Measurements from ENCODE around the gene TNFRSF4. TPM values are rescaled to one million over a fixed set of nuclear protein-coding genes. Genes with fewer than 3 reads are reported as not detected.

TNFRSF4 gene
- total RNA-seq, 2 experiments from 2014 or later: 44.1 to 52.8 TPM

GRCh38 chr1:1216770-1217620 lies 3.0 kb upstream of the TNFRSF4 start:
- Mint-ChIP-seq H3K27ac (peak overlapping the region; percentile 89), H3K4me3 (peak overlapping the region; percentile 66), H3K36me3 (ENCODE audit: low read depth) (peaks cover 30% of the 10 kb centered on the region), H3K27me3 (no peaks in the 10 kb centered on the region), H3K4me1 (peaks cover 38% of the 10 kb centered on the region), H3K9me3 (no peaks in the 10 kb centered on the region)
- ChIA-PET CTCF (interaction anchor here (1.0 to 1.6 kb wide), 2 partner anchors 10 to 95 kb away, joined by 4 to 5 read pairs; no protein-coding TSS in a partner anchor), POLR2A (no interaction called here)
- DNase-seq: peak; percentile 54

GRCh38 chr1:1215881-1216605 lies 2.1 kb upstream of the TNFRSF4 start:
- peak overlapping the region; percentile 66 for H3K4me3 Mint-ChIP-seq
- peaks cover 40% of the 10 kb centered on the region for H3K4me1 Mint-ChIP-seq
- ChIA-PET POLR2A (no interaction called here), CTCF (interaction anchor here (0.9 to 1.4 kb wide), 3 partner anchors 11 to 979 kb away, joined by 3 to 6 read pairs (median 3); partner anchors contain the start of gene FAAP20)
- H3K9me3 Mint-ChIP-seq: no peaks in the 10 kb centered on the region
- no peak for DNase-seq
- H3K36me3 Mint-ChIP-seq (ENCODE audit: low read depth): peaks cover 26% of the 10 kb centered on the region
- peak overlapping the region; percentile 89 for H3K27ac Mint-ChIP-seq
- no peaks in the 10 kb centered on the region for H3K27me3 Mint-ChIP-seq

- CTCF ChIA-PET: interaction anchor here (0.9 to 1.4 kb wide), 4 partner anchors 10 to 980 kb away, joined by 3 to 6 read pairs (median 3); partner anchors contain the start of gene FAAP20
These were observed 1.2 kb upstream of the TNFRSF4 start for GRCh38 chr1:1215080-1215676.

GRCh38 chr1:1212780-1213344 lies 1.1 kb downstream of the TNFRSF4 start:
- Mint-ChIP-seq H3K27me3 (no peaks in the 10 kb centered on the region), H3K4me3 (peak overlapping the region; percentile 19), H3K4me1 (peaks cover 40% of the 10 kb centered on the region), H3K27ac (no peak overlapping the region), H3K9me3 (no peaks in the 10 kb centered on the region), H3K36me3 (ENCODE audit: low read depth) (peaks cover 11% of the 10 kb centered on the region)
- CTCF ChIA-PET: interaction anchor here (1.0 to 1.4 kb wide), 3 partner anchors 78 to 149 kb away, joined by 3 to 5 read pairs (median 3); no protein-coding TSS in a partner anchor
- peak; percentile 45 for DNase-seq
- POLR2A ChIA-PET: no interaction called here

More at GRCh38 chr1:1215080-1215676, 1.2 kb upstream of the TNFRSF4 start:
- no peaks in the 10 kb centered on the region for H3K9me3 Mint-ChIP-seq
- peaks cover 18% of the 10 kb centered on the region for H3K36me3 Mint-ChIP-seq (ENCODE audit: low read depth)
- POLR2A ChIA-PET: no interaction called here
- DNase-seq: no peak
- H3K27ac Mint-ChIP-seq: peak overlapping the region; percentile 76
- peak overlapping the region; percentile 34 for H3K4me3 Mint-ChIP-seq
- H3K4me1 Mint-ChIP-seq: peaks cover 41% of the 10 kb centered on the region
- H3K27me3 Mint-ChIP-seq: no peaks in the 10 kb centered on the region

GRCh38 chr1:1211541-1212441 lies 2.2 kb downstream of the TNFRSF4 start:
- H3K4me3 Mint-ChIP-seq: peak overlapping the region; percentile 25
- no peaks in the 10 kb centered on the region for H3K27me3 Mint-ChIP-seq
- CTCF ChIA-PET: interaction anchor here (1.0 kb wide), 1 partner anchor 148 kb away, joined by 3 read pairs; no protein-coding TSS in a partner anchor
- peaks cover 4% of the 10 kb centered on the region for H3K36me3 Mint-ChIP-seq (ENCODE audit: low read depth)
- H3K9me3 Mint-ChIP-seq: no peaks in the 10 kb centered on the region
- H3K4me1 Mint-ChIP-seq: peaks cover 40% of the 10 kb centered on the region
- POLR2A ChIA-PET: no interaction called here
- DNase-seq: no peak
- peak overlapping the region; percentile 64 for H3K27ac Mint-ChIP-seq

- H3K4me1 Mint-ChIP-seq: peaks cover 38% of the 10 kb centered on the region
- no peaks in the 10 kb centered on the region for H3K27me3 Mint-ChIP-seq
- POLR2A ChIA-PET: no interaction called here
- DNase-seq: no peak
- no peaks in the 10 kb centered on the region for H3K9me3 Mint-ChIP-seq
- H3K27ac Mint-ChIP-seq: peak overlapping the region; percentile 73
- no peaks in the 10 kb centered on the region for H3K36me3 Mint-ChIP-seq (ENCODE audit: low read depth)
- H3K4me3 Mint-ChIP-seq: no peak overlapping the region
- CTCF ChIA-PET: interaction anchor here (1.2 to 1.4 kb wide), 3 partner anchors 8 to 178 kb away, joined by 3 to 4 read pairs (median 3); no protein-coding TSS in a partner anchor
These were observed 3.0 kb downstream of the TNFRSF4 start for GRCh38 chr1:1210726-1211540.

GRCh38 chr1:1208713-1209433 lies 5.1 kb downstream of the TNFRSF4 start:
- H3K36me3 Mint-ChIP-seq (ENCODE audit: low read depth): no peaks in the 10 kb centered on the region
- peak overlapping the region; percentile 62 for H3K4me3 Mint-ChIP-seq
- peaks cover 26% of the 10 kb centered on the region for H3K4me1 Mint-ChIP-seq
- no peaks in the 10 kb centered on the region for H3K27me3 Mint-ChIP-seq
- ChIA-PET CTCF (interaction anchor here (0.6 to 1.5 kb wide), 2 partner anchors 9 to 87 kb away, joined by 3 to 4 read pairs; no protein-coding TSS in a partner anchor), POLR2A (no interaction called here)
- no peak for DNase-seq
- H3K9me3 Mint-ChIP-seq: no peaks in the 10 kb centered on the region
- H3K27ac Mint-ChIP-seq: peak overlapping the region; percentile 93

GRCh38 chr1:1207571-1207892 lies 6.4 kb downstream of the TNFRSF4 start:
- Mint-ChIP-seq H3K36me3 (ENCODE audit: low read depth) (no peaks in the 10 kb centered on the region), H3K27me3 (no peaks in the 10 kb centered on the region), H3K4me1 (peaks cover 24% of the 10 kb centered on the region), H3K27ac (peak overlapping the region; percentile 93), H3K9me3 (no peaks in the 10 kb centered on the region), H3K4me3 (no peak overlapping the region)
- ChIA-PET CTCF (interaction anchor here (1.6 kb wide), 1 partner anchor 13 kb away, joined by 3 read pairs; no protein-coding TSS in a partner anchor), POLR2A (no interaction called here)
- no peak for DNase-seq

- no peak for DNase-seq
- no peaks in the 10 kb centered on the region for H3K27me3 Mint-ChIP-seq
- H3K4me1 Mint-ChIP-seq: peaks cover 22% of the 10 kb centered on the region
- H3K4me3 Mint-ChIP-seq: peak overlapping the region; percentile 60
- H3K36me3 Mint-ChIP-seq (ENCODE audit: low read depth): no peaks in the 10 kb centered on the region
- POLR2A ChIA-PET: no interaction called here
- CTCF ChIA-PET: interaction anchor here (1.6 kb wide), 1 partner anchor 13 kb away, joined by 3 read pairs; no protein-coding TSS in a partner anchor
- peak overlapping the region; percentile 72 for H3K27ac Mint-ChIP-seq
- H3K9me3 Mint-ChIP-seq: no peaks in the 10 kb centered on the region
These were observed 6.9 kb downstream of the TNFRSF4 start for GRCh38 chr1:1206966-1207531.

- POLR2A ChIA-PET: no interaction called here
- Mint-ChIP-seq H3K4me3 (peak within 1 kb of the TSS; percentile 60), H3K36me3 (ENCODE audit: low read depth) (no peaks in the 10 kb centered on the region), H3K27ac (peak within 1 kb of the TSS; percentile 72), H3K27me3 (no peaks in the 10 kb centered on the region), H3K9me3 (no peaks in the 10 kb centered on the region), H3K4me1 (peaks cover 21% of the 10 kb centered on the region)
- DNase-seq: peak; percentile 38
- CTCF ChIA-PET: interaction anchor here (0.6 to 1.8 kb wide), 4 partner anchors 9 to 84 kb away, joined by 4 to 6 read pairs (median 6); no protein-coding TSS in a partner anchor
These were observed 7.5 kb downstream of the TNFRSF4 start, which contains the start of gene TNFRSF18 for GRCh38 chr1:1206376-1206965. TNFRSF18 (minus strand) TSS chr1:1206592; CDS start chr1:1206571, 21 bp downstream.
